Measurements from ENCODE around the gene SLC30A7. TPM values are rescaled to one million over a fixed set of nuclear protein-coding genes. Genes with fewer than 3 reads are reported as not detected.

SLC30A7 gene
- total and polyA plus RNA-seq, 2 of the 13 experiments (the other 11 are each of a cell fraction or from before 2014, with no cell fraction given): 8.3 to 40.8 TPM

DNA sequence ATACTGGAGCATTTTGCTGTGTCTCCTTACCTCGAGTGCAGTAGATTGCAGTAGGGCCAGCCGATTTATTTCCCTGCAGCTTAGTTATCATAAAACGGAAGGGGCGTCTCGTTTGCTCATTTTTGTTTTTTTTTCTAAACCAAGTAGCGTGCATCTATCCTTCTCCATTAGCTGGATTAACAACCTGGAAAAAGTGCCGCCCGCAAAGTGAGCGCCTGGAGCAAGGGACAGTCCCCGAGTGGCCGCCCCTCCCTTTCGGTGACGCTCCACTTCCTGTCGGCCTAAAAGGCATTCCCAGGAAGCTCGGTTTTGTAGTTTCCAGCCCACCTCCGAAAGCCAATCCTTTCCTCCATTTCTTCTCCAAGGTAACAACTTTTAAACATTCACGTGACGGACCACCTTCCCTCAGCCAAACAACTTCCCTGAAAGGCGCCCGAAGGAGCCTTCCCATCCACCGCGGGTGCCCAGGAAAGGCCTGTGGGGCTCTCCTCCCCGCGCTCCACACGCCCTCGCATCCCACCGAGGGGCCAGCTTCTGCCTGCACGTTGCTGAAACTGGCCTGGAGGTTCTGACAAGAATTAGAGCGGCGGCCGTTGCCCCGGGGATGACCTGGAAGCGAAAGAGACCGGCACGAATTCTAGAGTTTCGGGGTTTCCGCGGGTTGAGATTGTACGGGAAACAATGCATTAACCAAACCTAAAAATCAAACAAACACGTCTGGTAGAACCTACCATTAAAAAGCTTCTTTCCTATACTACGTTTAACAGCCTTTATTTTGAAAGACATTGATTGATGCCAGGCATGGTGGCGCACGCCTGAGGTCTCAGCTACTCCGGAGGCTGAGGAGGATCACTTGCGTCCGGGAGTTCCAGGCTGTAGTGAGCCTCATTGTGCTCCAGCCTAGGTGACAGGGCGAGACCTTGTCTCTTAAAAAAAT is 1.0 kb upstream of the SLC30A7 start, which contains the start of gene EXTL2 (continued):
- TF ChIP-seq, protein P1, sequence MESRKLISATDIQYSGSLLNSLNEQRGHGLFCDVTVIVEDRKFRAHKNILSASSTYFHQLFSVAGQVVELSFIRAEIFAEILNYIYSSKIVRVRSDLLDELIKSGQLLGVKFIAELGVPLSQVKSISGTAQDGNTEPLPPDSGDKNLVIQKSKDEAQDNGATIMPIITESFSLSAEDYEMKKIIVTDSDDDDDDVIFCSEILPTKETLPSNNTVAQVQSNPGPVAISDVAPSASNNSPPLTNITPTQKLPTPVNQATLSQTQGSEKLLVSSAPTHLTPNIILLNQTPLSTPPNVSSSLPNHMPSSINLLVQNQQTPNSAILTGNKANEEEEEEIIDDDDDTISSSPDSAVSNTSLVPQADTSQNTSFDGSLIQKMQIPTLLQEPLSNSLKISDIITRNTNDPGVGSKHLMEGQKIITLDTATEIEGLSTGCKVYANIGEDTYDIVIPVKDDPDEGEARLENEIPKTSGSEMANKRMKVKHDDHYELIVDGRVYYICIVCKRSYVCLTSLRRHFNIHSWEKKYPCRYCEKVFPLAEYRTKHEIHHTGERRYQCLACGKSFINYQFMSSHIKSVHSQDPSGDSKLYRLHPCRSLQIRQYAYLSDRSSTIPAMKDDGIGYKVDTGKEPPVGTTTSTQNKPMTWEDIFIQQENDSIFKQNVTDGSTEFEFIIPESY (CRISPR knock-in tag; IDR thresholded peaks at IDR 0.05): no peak
- TF ChIP-seq DPF2 (CRISPR knock-in tag; IDR thresholded peaks at IDR 0.05; ENCODE audit: borderline replicate concordance, low read depth) (no peak), NR1H2 (CRISPR knock-in tag; IDR thresholded peaks at IDR 0.05; ENCODE audit: borderline replicate concordance, low read depth) (no peak), ZNF12 (CRISPR knock-in tag; IDR thresholded peaks at IDR 0.05) (no peak), AGO1 (IDR thresholded peaks at IDR 0.05; ENCODE audit: low read depth, low read length, poor library complexity, severe bottlenecking) (no peak), MXD4 (CRISPR knock-in tag; IDR thresholded peaks at IDR 0.05) (peak; percentile 68; the same call in 1 of the 2 replicates), CBX2 (IDR thresholded peaks at IDR 0.05; ENCODE audit: low read depth, low read length) (no peak), CBX2 (CRISPR knock-in tag; IDR thresholded peaks at IDR 0.05; ENCODE audit: low read depth) (no peak), TAF15 (IDR thresholded peaks at IDR 0.05; ENCODE audit: low read depth, low read length, poor library complexity, severe bottlenecking) (no peak), GLI4 (CRISPR knock-in tag; IDR thresholded peaks at IDR 0.05; ENCODE audit: borderline replicate concordance) (no peak; the same call in 1 of the 2 replicates), ZNF234 (CRISPR knock-in tag; conservative IDR thresholded peaks at IDR 0.05) (no peak), ZFYVE20 (CRISPR knock-in tag; IDR thresholded peaks at IDR 0.05; ENCODE audit: borderline replicate concordance, low read depth) (no peak), ZNF792 (CRISPR knock-in tag; IDR thresholded peaks at IDR 0.05) (no peak), GATAD2A (CRISPR knock-in tag; IDR thresholded peaks at IDR 0.05) (peak; percentile 30; the same call in 1 of the 2 replicates), ZNF674 (CRISPR knock-in tag; IDR thresholded peaks at IDR 0.05; ENCODE audit: low read depth) (no peak), KLF6 (CRISPR knock-in tag; IDR thresholded peaks at IDR 0.05) (no peak), YY1 (IDR thresholded peaks at IDR 0.05; ENCODE audit: insufficient read depth, insufficient replicate concordance, low read depth, low read length) (peak; percentile 63), ZBTB1 (CRISPR knock-in tag; IDR thresholded peaks at IDR 0.05; ENCODE audit: borderline replicate concordance) (no peak)
- TF ChIP-seq, protein P2, sequence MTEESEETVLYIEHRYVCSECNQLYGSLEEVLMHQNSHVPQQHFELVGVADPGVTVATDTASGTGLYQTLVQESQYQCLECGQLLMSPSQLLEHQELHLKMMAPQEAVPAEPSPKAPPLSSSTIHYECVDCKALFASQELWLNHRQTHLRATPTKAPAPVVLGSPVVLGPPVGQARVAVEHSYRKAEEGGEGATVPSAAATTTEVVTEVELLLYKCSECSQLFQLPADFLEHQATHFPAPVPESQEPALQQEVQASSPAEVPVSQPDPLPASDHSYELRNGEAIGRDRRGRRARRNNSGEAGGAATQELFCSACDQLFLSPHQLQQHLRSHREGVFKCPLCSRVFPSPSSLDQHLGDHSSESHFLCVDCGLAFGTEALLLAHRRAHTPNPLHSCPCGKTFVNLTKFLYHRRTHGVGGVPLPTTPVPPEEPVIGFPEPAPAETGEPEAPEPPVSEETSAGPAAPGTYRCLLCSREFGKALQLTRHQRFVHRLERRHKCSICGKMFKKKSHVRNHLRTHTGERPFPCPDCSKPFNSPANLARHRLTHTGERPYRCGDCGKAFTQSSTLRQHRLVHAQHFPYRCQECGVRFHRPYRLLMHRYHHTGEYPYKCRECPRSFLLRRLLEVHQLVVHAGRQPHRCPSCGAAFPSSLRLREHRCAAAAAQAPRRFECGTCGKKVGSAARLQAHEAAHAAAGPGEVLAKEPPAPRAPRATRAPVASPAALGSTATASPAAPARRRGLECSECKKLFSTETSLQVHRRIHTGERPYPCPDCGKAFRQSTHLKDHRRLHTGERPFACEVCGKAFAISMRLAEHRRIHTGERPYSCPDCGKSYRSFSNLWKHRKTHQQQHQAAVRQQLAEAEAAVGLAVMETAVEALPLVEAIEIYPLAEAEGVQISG (CRISPR knock-in tag; IDR thresholded peaks at IDR 0.05): peak; percentile 57
- TF ChIP-seq, protein P3, sequence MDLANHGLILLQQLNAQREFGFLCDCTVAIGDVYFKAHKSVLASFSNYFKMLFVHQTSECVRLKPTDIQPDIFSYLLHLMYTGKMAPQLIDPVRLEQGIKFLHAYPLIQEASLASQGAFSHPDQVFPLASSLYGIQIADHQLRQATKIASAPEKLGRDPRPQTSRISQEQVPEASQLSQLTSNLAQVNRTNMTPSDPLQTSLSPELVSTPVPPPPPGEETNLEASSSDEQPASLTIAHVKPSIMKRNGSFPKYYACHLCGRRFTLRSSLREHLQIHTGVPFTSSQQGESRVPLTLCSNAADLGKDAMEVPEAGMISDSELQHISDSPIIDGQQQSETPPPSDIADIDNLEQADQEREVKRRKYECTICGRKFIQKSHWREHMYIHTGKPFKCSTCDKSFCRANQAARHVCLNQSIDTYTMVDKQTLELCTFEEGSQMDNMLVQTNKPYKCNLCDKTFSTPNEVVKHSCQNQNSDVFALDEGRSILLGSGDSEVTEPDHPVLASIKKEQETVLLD (CRISPR knock-in tag; IDR thresholded peaks at IDR 0.05; ENCODE audit: low read depth): no peak
- TF ChIP-seq, protein P4, sequence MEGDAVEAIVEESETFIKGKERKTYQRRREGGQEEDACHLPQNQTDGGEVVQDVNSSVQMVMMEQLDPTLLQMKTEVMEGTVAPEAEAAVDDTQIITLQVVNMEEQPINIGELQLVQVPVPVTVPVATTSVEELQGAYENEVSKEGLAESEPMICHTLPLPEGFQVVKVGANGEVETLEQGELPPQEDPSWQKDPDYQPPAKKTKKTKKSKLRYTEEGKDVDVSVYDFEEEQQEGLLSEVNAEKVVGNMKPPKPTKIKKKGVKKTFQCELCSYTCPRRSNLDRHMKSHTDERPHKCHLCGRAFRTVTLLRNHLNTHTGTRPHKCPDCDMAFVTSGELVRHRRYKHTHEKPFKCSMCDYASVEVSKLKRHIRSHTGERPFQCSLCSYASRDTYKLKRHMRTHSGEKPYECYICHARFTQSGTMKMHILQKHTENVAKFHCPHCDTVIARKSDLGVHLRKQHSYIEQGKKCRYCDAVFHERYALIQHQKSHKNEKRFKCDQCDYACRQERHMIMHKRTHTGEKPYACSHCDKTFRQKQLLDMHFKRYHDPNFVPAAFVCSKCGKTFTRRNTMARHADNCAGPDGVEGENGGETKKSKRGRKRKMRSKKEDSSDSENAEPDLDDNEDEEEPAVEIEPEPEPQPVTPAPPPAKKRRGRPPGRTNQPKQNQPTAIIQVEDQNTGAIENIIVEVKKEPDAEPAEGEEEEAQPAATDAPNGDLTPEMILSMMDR (CRISPR knock-in tag; IDR thresholded peaks at IDR 0.05): no peak
